ENCODE measurements around the gene DHX35.

GRCh38 chr20:38945012-38945411 lies 17.1 kb upstream of the DHX35 start:
- TF ChIP-seq YY1 (IDR thresholded peaks at IDR 0.05; ENCODE audit: insufficient read depth, insufficient read length) = no peak
- TF ChIP-seq ZNF274 (IDR thresholded peaks at IDR 0.05; ENCODE audit: low read depth, low read length) = no peak
- TF ChIP-seq SUZ12 (IDR thresholded peaks at IDR 0.05; ENCODE audit: extremely low read depth, insufficient read depth, insufficient read length) = no peak
